Fibroblast of upper back skin (primary cell): ENCODE measurements around the gene KCNK15.

Source experiments
- DNase-seq: peaks from one replicate; pipeline ENCODE4 v3.0.0-alpha.2; 2013

KCNK15 gene

GRCh38 chr20:44792796-44793195 lies 47.1 kb downstream of the KCNK15 start:
- DNase-seq, result no peak

- no peak for DNase-seq
Observed at GRCh38 chr20:44795836-44796235, 50.2 kb downstream of the KCNK15 start.

- DNase-seq, result no peak
Observed at GRCh38 chr20:44796311-44796710, 50.6 kb downstream of the KCNK15 start.

GRCh38 chr20:44796758-44797457 lies 51.2 kb downstream of the KCNK15 start:
- no peak for DNase-seq

GRCh38 chr20:44799691-44800090 lies 54.0 kb downstream of the KCNK15 start:
- DNase-seq, result no peak

- no peak for DNase-seq
Observed at GRCh38 chr20:44800391-44801046, 54.9 kb downstream of the KCNK15 start.
